A549 treated with AZD9567 at 1 μM for 4 hours (cell line): ENCODE measurements around the gene MBNL1. TPM values are rescaled to one million over a fixed set of nuclear protein-coding genes. Genes with fewer than 3 reads are reported as not detected.

Source experiments
- total RNA-seq: library from RNA; stranded (reverse); fragments of 200-300 nt; extraction: Qiagen RNA extraction; gene quantifications from 5 replicates; pipeline ENCODE4 v1.2.3, GENCODE V29; 2022; ENCODE audit not compliant: insufficient read depth

The MBNL1 gene
- total RNA-seq = 48.9 to 77.5 TPM (median 64.9 TPM) in 5 replicates

GRCh38 chr3:152268555-152269055, at the start of gene MBNL1:
MBNL1 (plus strand) TSS chr3:152268929; CDS start chr3:152300194, 31,265 bp downstream.

